ENCODE data around the gene SPIN1.
"Not testable (repeated sequence)": the region's sequence is repeated elsewhere in the genome, so short reads cannot be mapped to it uniquely, and the experiment has no call there.

DNA sequence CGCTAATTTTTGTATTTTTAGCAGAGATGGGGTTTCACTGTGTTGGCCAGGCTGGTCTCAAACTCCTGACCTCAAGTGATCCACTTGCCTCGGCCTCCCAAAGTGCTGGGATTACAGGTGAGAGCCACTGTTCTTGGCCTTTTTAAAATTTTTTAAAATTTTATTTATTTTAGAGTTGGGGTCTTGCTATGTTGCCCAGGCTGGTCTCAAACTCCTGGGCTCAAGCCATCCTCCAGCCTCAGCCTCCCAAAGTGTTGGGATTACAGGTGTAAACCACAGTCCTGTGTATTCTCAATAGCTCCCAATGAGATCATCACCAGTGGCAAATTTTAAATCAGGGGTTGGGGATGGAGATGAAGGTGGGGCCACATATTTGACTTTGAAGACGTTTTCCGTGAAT is 2.1 kb upstream of the SPIN1 start:
- not testable (repeated sequence) for TF ChIP-seq POLR2A (IDR thresholded peaks at IDR 0.05; ENCODE audit: low read length); GATA1 (IDR thresholded peaks at IDR 0.05; ENCODE audit: low read depth, low read length)

All from erythroblast (primary cell).